Ramos (cell line): ENCODE data around the gene EGF.
"Not testable (repeated sequence)": the region's sequence is repeated elsewhere in the genome, so short reads cannot be mapped to it uniquely, and the experiment has no call there.

Experiments used
- in situ Hi-C: fragments of 300-500 bp; cut with MboI; formaldehyde crosslinking; loops from one replicate; pipeline ENCODE4 v1.14.3; 2022; ENCODE audit warnings: low sequenced_read_pairs; ENCODE audit not compliant: unreplicated experiment

The EGF gene

DNA sequence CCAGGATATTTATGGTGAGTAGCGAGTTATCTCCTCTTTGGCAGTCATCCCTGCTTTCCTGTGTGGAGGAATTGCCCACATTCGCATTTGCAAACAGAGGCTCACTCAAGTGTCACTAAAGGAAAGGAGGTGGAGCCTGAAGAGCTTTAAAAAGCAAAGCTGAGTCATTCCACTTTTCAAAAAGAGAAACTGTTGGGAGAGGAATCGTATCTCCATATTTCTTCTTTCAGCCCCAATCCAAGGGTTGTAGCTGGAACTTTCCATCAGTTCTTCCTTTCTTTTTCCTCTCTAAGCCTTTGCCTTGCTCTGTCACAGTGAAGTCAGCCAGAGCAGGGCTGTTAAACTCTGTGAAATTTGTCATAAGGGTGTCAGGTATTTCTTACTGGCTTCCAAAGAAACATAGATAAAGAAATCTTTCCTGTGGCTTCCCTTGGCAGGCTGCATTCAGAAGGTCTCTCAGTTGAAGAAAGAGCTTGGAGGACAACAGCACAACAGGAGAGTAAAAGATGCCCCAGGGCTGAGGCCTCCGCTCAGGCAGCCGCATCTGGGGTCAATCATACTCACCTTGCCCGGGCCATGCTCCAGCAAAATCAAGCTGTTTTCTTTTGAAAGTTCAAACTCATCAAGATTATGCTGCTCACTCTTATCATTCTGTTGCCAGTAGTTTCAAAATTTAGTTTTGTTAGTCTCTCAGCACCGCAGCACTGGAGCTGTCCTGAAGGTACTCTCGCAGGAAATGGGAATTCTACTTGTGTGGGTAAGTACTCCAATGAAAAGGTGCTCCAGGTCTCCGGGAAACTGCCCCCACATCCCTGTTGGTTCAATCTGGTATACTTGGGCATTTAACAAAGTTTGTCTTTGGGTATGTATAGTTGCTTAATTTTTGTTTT, at the start of gene EGF:
EGF (plus strand) TSS at position 178 of the 890 bp plus-strand sequence; CDS start at position 631, 453 bp downstream.
- in situ Hi-C loops: no loop called here

DNA sequence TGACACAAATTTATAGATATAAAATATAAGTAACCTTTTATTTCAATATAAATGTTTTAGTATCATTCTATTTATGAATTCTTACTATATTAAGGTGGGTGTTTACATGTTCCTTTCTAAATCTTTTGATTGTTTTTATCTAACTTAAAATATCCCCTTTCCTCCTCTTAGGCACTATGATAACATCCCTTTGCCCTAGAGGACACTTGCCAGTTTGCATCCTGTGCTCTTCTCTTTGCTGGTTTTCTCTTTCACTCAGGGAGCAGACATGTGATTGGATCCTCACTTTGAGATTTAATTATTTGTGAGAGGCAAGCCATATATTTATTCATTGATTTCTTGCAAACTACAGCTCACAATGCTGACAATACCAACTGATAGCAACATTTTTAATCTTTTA, 48.5 kb upstream of the EGF start:
- in situ Hi-C loops: no loop called here

DNA sequence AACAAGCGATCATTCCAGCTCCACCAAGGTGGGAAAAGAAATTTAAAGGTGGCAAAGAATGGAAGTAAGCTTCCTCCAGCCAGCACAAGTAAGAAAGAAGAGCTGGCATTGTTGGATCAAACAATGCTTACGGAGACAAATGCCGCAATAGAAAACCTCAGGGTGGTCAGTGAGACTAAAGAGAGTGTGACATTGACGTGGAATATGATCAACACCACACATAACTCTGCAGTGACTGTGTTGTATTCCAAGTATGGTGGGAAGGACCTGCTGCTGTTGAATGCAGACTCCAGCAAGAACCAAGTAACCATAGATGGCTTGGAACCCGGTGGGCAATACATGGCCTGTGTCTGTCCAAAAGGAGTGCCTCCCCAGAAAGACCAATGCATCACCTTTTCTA, 42.6 kb upstream of the EGF start:
- in situ Hi-C loops: no loop called here

DNA sequence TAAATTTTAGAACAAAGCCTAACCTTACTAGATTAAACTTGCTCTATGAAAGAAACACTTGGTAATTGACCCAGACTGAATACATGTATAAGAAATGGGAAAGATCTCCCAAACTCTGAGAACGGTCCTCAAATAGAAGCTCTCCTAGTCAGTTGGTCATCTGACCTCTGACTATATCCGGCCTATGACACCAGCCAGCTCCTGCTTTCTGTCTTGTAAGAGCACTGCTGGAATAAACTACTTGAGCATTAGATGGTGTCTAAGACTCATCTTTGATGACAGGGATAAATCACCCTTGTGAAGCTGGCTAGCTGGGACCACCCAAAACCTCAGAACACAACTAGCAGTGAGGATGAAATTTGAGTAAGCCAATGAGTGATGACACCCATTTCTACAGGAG, 40.6 kb upstream of the EGF start:
- in situ Hi-C loops: no loop called here

DNA sequence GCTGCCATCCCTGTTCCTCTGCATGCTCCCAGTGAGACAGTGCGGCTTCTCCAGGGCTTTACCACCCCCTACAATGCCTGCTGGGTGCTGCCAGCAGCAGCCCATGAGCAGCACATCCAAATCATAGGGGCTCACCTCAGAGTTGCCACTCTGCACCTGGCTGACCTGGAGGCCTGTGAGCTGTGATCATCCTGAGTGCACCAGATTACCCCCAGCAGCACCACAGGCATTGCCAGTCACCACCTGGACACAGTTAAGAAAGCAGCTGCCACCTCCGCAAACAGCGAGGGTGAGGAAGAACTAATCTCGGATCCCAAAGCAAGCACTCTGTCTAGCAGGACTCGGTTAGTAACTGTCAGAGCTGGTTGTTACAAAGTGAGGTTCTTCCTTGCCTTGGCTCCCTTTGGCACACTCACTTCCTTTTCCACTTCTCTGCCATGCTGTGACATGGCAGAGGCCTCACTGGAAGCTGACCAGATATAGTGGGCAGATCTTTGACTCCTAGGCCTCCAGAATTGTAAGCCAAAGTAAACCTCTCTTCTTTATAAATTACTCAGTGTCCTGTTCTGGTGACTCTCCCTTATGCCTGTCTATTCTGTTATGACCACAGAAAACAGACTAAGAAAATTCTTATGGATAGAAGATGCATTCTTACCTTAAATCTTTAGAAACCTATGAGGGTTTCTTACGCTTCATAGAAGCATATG, 39.6 kb upstream of the EGF start:
- in situ Hi-C loops: no loop called here

DNA sequence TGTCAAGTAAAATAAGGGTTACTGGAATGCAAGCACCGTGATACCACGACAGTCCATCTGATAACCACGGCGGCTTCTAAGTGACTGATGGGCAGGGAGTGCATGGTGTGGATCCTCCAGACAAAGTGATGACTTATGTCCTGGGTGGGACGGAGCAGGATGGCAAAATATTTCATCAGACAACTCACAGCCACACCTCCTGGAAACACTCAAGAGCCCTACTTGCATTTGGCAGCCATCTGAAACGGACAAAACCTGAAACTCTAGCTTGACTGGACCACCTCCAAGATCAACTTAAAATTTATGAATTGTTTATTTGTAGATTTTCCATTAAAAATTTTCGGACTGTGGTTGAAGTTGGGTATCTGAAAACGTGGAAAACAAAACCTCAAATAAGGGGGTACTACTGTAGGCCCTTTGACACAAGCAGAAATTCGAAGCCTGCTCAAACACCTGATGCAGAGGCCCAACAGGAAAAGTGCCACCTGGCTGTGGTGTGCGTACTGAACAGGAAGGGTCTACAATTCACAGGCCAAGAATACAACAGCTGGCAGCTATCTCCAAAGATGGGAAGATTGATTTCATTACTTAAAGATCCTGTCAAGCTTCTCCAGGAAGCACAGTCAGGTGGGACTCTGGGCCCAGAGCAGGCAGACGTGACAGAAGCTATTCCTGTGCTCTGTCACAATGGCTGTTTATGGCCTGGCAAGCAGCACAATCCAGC, 38.7 kb upstream of the EGF start:
- in situ Hi-C loops: no loop called here

DNA sequence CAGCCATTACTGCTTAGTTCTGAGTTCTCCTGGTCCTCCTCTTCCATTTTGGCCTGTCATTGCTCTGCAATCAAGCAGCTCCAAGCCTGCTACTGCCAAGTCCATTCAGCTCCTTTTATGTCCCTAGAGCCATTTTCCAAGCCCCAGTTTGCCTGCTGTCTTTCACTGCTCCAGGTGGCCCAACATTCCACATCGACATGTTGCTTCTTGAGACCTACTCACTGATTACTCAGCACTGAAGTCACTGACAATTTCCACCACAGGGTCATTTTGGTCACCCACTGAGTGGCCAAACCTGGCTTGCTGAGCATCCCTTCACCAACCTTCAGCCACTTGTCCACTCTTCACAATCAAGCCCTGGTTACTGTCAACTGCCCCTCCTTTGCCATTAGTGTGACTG, 37.6 kb upstream of the EGF start:
- in situ Hi-C loops: no loop called here

DNA sequence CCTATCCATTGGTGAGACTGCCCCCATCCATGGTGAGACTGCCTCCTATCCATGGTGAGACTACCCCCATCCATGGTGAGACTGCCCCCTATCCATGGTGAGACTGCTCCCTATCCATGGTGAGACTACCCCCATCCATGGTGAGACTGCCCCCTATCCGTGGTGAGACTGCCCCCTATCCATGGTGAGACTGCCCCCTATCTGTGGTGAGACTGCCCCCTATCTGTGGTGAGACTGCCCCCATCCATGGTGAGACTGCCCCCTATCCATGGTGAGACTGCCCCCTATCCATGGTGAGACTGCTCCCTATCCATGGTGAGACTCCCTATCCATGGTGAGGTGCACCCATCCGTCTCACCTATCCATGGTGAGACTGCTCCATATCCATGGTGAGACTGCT, 37.1 kb upstream of the EGF start:
- in situ Hi-C loops: not testable (repeated sequence)

DNA sequence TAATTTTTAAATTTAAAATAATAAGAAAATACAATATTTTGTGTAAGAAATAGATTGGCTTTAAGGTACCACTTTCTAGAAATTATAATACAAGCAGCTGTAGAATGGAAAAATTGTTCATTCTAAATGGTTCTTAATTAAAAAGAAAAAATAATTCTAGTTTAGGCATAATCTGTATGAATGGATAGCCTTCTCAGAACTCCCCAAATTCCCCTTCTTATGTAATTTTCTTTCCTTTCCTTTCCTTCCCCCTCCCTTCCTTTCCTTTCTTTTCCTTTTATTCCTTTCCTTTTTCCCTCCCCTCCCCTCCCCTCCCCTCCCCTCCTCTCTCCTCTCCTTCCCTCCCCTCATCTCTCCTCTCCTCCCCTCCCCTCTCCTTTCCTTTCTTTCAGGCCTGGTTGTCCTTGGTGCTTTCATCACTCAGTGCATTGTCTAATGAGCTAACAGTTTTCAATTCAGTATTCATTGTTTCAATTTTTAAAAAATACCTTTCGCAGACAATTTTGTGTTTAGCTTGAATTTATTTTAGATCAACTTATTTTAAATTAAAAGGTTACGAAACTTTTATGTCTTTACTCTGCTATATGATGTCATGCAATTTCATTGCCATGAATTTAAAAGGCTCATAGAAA, 35.9 kb upstream of the EGF start:
- in situ Hi-C loops: no loop called here

DNA sequence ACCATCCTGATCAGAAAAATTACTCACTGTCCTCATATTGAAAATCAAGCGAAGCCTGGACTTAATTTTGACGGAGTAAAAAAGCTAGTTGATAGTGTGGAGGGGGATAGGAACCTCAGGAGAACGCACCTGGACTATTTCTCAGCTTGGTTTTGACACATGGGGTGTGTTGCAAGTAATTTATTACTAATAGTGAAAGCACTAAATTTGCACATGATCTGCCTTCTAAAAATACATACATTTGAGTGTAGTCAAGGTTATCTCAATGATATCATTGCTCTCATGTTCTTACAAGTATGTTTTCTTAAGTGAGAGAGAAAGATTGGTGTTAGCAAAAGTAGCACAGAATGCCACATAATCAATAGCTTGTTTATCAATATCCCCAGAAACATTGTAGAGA, 35.3 kb upstream of the EGF start:
- in situ Hi-C loops: no loop called here

DNA sequence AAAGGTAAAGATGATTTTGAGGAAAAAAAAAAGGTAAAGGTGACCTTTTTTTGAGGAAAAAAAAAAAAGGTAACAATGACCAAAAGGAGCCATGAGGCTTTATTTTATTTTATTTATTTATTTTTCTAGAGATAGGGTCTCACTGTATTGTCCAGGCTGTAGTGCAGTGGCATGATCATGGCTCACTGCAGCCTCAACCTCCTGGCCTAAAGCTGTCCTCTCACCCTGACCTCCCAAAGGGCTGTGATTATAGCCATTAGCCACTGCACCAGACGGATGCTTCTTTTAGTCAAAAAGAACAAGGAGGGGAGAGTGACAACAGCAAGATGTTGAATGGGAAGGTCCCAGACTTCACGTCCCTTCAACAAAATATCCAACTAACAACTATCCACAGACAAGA, 34.3 kb upstream of the EGF start:
- in situ Hi-C loops: no loop called here

DNA sequence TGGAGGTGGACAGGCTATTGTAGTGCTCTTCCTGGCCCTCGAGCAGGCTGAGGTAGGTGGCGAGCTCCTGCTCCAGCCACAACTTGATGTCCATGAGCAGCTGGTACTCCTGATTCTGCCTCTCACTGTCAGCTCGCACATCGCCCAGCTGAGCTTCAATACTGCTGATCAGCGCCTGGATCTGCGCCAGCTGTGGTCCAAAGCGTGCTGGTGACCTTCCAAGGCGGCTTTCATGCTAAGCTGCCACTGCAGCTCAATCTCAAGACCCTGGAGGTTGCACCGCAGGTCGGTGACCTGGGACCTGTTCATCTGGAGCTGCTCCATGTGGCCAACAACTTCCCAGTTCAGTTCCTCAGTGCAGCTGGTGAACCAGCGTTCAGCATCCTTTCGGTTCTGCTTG, 33.6 kb upstream of the EGF start:
- in situ Hi-C loops: no loop called here

DNA sequence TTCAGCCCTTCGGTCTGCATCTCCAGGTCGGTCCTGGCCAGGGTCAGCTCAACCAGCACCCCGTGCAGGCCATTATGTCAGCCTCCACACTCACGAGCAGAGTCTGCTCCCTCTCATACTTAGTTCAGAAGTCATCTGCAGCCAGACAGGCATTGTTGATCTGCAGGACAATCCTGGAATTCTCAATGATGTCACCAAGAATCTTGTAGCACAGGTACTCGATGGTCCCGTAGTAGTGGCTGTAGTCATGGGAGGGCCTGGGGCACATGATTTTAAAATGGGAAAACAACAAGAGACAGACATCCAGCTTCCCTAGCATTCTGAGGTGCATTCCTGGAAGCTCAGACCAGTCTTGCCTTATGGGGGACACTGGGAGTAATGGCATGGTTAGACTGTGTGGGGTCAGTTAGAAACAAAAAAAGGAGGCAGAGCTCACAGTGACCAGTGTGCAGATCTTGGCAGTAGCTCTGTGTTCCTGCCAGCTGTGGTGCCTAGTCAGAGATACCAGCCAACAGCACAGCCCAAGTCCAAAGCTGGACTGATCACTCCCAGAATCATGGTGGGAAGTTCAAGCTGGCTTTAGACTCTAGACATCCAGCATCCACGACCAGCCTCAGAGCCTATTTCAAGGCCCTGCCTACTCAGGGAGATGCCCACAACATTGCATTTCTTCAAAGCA, 32.9 kb upstream of the EGF start:
- in situ Hi-C loops: no loop called here

DNA sequence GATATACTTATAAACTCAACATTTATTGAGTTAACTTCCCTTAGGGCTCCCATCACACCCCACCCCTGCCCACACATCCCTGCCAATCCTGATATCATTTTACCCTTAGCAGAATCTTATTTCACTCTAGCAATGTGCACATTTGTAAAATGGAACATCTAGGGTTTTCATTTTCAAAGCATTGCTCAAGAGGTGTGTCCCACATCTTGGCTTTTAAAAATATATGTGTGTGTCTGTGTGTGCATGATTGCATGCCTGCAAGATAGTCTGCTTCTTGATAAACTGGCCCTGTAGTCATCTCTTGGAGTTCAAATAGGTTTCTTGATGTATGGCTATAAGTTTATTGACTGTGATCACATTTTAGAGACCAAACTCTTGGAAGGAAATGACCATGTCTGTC, 26.4 kb upstream of the EGF start:
- in situ Hi-C loops: no loop called here

DNA sequence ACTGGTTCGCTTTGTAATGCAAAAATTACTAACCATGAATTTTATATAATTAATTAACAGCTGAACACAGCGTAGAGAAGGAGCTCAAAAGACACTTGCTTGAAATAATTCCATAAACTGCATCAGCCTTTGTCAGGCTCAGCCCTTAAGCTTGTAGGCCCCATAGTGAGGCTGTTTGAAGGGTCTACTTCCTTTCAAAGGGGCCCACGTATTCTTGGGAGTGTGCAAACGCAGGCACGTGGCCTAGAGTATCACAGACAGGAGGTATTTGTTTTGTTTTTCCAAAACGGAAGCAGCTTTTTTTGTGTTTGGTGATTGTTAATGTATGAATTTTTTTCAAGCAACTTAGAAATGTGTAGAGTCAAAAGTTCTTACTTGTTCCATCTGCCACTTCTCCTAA, 25.6 kb upstream of the EGF start:
- in situ Hi-C loops: no loop called here

DNA sequence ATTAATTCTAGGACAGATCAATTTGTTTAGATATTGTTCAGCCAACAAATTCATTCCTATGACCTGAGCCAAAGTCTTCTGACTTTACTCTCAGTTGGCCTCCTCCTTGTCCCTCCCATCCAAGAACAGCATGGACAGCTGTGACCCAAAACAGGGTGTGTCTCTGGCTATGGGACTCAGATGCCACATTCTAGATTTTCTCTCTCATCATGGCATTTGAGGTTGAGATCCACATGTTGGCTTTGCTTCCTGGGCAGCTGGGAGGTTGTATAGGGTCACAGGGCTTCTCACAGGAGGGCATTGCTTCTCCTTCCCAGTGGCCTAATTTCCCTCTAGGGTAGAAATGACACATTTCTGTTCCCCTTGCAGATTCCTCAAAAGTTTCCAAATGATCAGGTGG, 22.6 kb upstream of the EGF start:
- in situ Hi-C loops: no loop called here

DNA sequence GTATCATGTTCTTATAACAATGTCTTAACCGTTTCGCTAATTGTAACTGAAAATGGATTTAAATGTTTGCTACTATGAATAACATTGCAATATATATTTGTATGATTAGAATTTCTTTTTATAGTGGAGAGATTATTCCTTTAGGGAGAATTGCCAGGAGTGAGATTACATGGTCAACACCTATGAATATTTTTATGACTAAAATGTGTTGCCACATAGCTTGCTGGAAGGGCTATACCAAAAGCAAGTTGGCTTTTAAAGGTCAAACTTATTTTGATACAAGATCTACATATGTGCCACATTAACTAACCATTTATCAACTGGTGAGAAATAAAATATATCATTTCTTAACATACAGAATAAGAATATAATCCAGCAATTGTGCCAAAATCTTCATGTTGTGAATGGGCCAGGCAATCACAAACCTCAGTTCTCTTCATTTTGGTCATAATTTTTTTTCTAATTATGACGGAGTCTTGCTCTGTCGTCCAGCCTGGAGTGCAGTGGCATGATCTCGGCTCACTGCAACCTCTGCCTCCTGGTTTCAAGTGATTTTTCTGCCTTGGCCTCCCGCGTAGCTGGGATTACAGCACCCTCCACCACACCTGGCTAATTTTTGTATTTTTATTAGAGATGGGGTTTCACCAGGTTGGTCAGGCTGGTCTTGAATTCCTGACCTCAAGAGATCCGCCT, 10.0 kb upstream of the EGF start:
- in situ Hi-C loops: no loop called here

DNA sequence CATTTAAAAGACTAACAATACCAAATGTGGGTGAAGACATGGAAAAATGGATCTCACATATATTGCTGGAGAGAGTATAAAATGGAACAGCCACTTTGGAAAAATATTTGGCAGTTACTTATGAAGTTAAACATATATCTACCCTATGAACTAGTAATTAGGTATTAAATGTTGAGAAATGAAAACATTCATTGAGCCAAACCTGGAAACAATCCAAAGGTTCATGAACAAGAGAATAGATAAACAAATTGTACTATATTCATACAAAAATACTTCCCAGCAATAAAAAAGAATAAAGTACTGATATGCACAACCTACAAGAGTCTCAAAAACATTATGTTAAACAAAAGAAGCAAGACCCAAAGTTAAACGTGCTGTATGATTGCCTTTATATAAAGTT, 4.0 kb upstream of the EGF start:
- in situ Hi-C loops: no loop called here

DNA sequence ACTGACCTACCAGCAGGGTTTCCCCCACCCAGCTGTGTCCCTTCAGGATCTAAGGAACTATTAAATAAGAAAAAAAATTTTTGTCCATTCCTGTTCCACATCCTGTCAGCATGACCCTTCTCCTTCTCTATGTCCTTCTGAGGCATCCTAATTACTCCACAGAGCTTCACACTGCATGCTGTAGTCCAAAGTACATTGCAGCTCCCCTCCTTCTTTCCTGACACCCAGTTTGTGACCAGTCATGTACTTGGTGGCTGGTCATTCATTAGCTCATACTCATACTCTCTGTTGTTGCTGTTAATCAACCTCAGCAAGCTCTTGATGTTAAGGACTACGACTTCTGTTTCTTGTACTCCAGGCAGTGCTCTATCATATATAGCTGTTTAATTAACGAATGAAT, 2.4 kb upstream of the EGF start:
- in situ Hi-C loops: no loop called here
